Measurements from ENCODE around the gene AEBP1.

Gene AEBP1

GRCh38 chr7:44062180-44062902 is 41.8 kb upstream of the AEBP1 start:
- H3K79me2 ChIP-seq (ENCODE audit: low read length) = no peaks in the 10 kb centered on the region
- TF ChIP-seq CTCF (IDR thresholded peaks at IDR 0.05; ENCODE audit: low read depth, low read length) (no peak), EZH2phosphoT487 (IDR thresholded peaks at IDR 0.05; ENCODE audit: low read depth) (no peak)
- no peak overlapping the region for H3K9ac ChIP-seq (ENCODE audit: low read length)
- H3K4me3 ChIP-seq (ENCODE audit: low read length) = no peak overlapping the region
- H3K9me3 ChIP-seq (ENCODE audit: insufficient read depth, low read length) = no peaks in the 10 kb centered on the region
- H3K36me3 ChIP-seq (replicated peaks; ENCODE audit: low read depth, low read length) = peaks cover 51% of the 10 kb centered on the region
- peaks cover 4% of the 10 kb centered on the region; the same call in 1 of the 2 replicates for H4K20me1 ChIP-seq (ENCODE audit: insufficient read depth, low read length)
- peaks cover 12% of the 10 kb centered on the region for H3K27me3 ChIP-seq (ENCODE audit: low read depth, low read length)
- peaks cover 12% of the 10 kb centered on the region for H3K4me1 ChIP-seq (ENCODE audit: low read length)
- no peak overlapping the region for H3K4me2 ChIP-seq (ENCODE audit: low read length)
- H2AFZ ChIP-seq (ENCODE audit: low read depth, low read length) = no peak overlapping the region
- H3K27ac ChIP-seq (ENCODE audit: low read length) = no peak overlapping the region

- Histone ChIP-seq H3K9ac (ENCODE audit: low read length) (no peak overlapping the region), H4K20me1 (ENCODE audit: insufficient read depth, low read length) (peaks cover 3% of the 10 kb centered on the region; the same call in 1 of the 2 replicates), H2AFZ (ENCODE audit: low read depth, low read length) (no peak overlapping the region), H3K79me2 (ENCODE audit: low read length) (no peaks in the 10 kb centered on the region), H3K4me2 (ENCODE audit: low read length) (no peak overlapping the region), H3K4me1 (ENCODE audit: low read length) (peaks cover 11% of the 10 kb centered on the region), H3K9me3 (ENCODE audit: insufficient read depth, low read length) (no peaks in the 10 kb centered on the region), H3K27me3 (ENCODE audit: low read depth, low read length) (peaks cover 12% of the 10 kb centered on the region), H3K36me3 (replicated peaks; ENCODE audit: low read depth, low read length) (peaks cover 45% of the 10 kb centered on the region), H3K4me3 (ENCODE audit: low read length) (no peak overlapping the region), H3K27ac (ENCODE audit: low read length) (no peak overlapping the region)
- TF ChIP-seq CTCF (IDR thresholded peaks at IDR 0.05; ENCODE audit: low read depth, low read length) (no peak), EZH2phosphoT487 (IDR thresholded peaks at IDR 0.05; ENCODE audit: low read depth) (no peak)
Observed at GRCh38 chr7:44062903-44063295, 41.2 kb upstream of the AEBP1 start.

GRCh38 chr7:44063547-44063893 is 40.6 kb upstream of the AEBP1 start:
- Histone ChIP-seq H3K4me1 (ENCODE audit: low read length) (peaks cover 4% of the 10 kb centered on the region), H3K9ac (ENCODE audit: low read length) (no peak overlapping the region), H3K4me3 (ENCODE audit: low read length) (no peak overlapping the region), H3K27me3 (ENCODE audit: low read depth, low read length) (peaks cover 12% of the 10 kb centered on the region), H4K20me1 (ENCODE audit: insufficient read depth, low read length) (peaks cover 3% of the 10 kb centered on the region; the same call in 1 of the 2 replicates), H3K4me2 (ENCODE audit: low read length) (no peak overlapping the region), H2AFZ (ENCODE audit: low read depth, low read length) (no peak overlapping the region), H3K36me3 (replicated peaks; ENCODE audit: low read depth, low read length) (peaks cover 41% of the 10 kb centered on the region), H3K27ac (ENCODE audit: low read length) (no peak overlapping the region), H3K9me3 (ENCODE audit: insufficient read depth, low read length) (no peaks in the 10 kb centered on the region), H3K79me2 (ENCODE audit: low read length) (no peaks in the 10 kb centered on the region)
- TF ChIP-seq CTCF (IDR thresholded peaks at IDR 0.05; ENCODE audit: low read depth, low read length) = no peak

DNA sequence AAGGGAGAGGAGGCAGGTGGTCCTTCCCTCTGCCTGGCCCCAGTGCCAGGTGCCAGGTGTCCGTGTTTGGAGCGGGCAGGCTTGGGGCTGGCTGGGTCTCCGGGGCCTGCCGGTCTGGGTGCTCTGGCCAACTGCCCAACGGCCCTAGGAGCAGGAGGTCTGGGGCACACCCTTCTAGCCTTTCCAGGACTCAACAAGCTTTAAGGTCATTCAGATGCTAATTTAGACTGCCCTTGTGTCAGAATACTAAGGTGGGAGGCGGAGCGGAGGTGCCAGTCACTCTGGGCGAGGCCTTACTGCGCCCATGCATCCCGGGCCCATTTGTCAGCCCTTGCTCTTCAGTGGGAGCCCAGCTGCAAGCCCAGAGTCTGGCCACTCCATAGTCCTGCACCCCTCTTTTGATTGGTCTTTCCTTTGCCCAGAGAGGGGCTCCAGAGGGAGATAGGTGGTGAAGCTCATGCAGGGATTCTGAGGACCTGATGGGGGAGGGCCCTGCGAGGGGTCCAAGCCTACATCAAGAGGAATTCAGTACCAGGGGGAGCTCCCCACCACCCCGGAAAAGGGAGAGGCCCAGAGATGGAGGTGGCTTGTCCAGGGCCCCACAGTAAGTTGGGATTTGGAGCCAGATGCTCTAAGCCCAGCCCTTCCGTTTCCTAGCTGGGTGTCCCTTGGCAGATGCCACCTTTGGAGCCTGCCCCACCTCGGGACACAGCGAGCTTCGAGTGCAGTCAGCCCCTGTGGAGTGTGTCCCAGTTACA is 40.1 kb upstream of the AEBP1 start:
- TF ChIP-seq CTCF (IDR thresholded peaks at IDR 0.05; ENCODE audit: low read depth, low read length) (no peak), EZH2phosphoT487 (IDR thresholded peaks at IDR 0.05; ENCODE audit: low read depth) (no peak)
- H3K79me2 ChIP-seq (ENCODE audit: low read length) = no peaks in the 10 kb centered on the region
- H3K9ac ChIP-seq (ENCODE audit: low read length) = no peak overlapping the region
- peaks cover 36% of the 10 kb centered on the region for H3K36me3 ChIP-seq (replicated peaks; ENCODE audit: low read depth, low read length)
- H2AFZ ChIP-seq (ENCODE audit: low read depth, low read length) = no peak overlapping the region
- H4K20me1 ChIP-seq (ENCODE audit: insufficient read depth, low read length) = peaks cover 3% of the 10 kb centered on the region; the same call in 1 of the 2 replicates
- H3K4me1 ChIP-seq (ENCODE audit: low read length) = no peaks in the 10 kb centered on the region; the same call in 1 of the 2 replicates
- H3K27me3 ChIP-seq (ENCODE audit: low read depth, low read length) = peaks cover 12% of the 10 kb centered on the region
- H3K27ac ChIP-seq (ENCODE audit: low read length) = no peak overlapping the region
- H3K9me3 ChIP-seq (ENCODE audit: insufficient read depth, low read length) = no peaks in the 10 kb centered on the region
- H3K4me2 ChIP-seq (ENCODE audit: low read length) = no peak overlapping the region
- H3K4me3 ChIP-seq (ENCODE audit: low read length) = no peak overlapping the region

Data from OCI-LY3 (cell line).